ENCODE measurements around the gene ADGRD1.

The ADGRD1 gene

GRCh38 chr12:130987151-130987931, 33.6 kb downstream of the ADGRD1 start:
- no peak for TF ChIP-seq CTCF (IDR thresholded peaks at IDR 0.05; ENCODE audit: poor library complexity, severe bottlenecking)
- H3K4me3 ChIP-seq (ENCODE audit: severe bottlenecking) = no peak overlapping the region
- peaks cover 3% of the 10 kb centered on the region for H3K27me3 ChIP-seq (ENCODE audit: insufficient read depth, poor library complexity, severe bottlenecking)
- DNase-seq (ENCODE audit: low spot score) (no peak), ATAC-seq (ENCODE audit: low read depth) (no peak)
- H3K36me3 ChIP-seq (ENCODE audit: low read depth) = no peaks in the 10 kb centered on the region
- no peaks in the 10 kb centered on the region for H3K9me3 ChIP-seq (ENCODE audit: severe bottlenecking)
- H3K4me1 ChIP-seq (ENCODE audit: insufficient read depth, poor library complexity, severe bottlenecking) = no peaks in the 10 kb centered on the region
- no peak overlapping the region for H3K27ac ChIP-seq (ENCODE audit: poor library complexity, severe bottlenecking)

- no peak for TF ChIP-seq CTCF (IDR thresholded peaks at IDR 0.05; ENCODE audit: poor library complexity, severe bottlenecking)
- ATAC-seq (ENCODE audit: low read depth) = no peak
- H3K36me3 ChIP-seq (ENCODE audit: low read depth) = no peaks in the 10 kb centered on the region
- H3K9me3 ChIP-seq (ENCODE audit: severe bottlenecking) = no peaks in the 10 kb centered on the region
- peaks cover 3% of the 10 kb centered on the region for H3K27me3 ChIP-seq (ENCODE audit: insufficient read depth, poor library complexity, severe bottlenecking)
- H3K4me1 ChIP-seq (ENCODE audit: insufficient read depth, poor library complexity, severe bottlenecking) = no peaks in the 10 kb centered on the region
- no peak overlapping the region for H3K4me3 ChIP-seq (ENCODE audit: severe bottlenecking)
- no peak for DNase-seq (ENCODE audit: low spot score)
- H3K27ac ChIP-seq (ENCODE audit: poor library complexity, severe bottlenecking) = no peak overlapping the region
These were observed 34.6 kb downstream of the ADGRD1 start for GRCh38 chr12:130988261-130988660.

GRCh38 chr12:130988751-130989150, 35.0 kb downstream of the ADGRD1 start:
- Histone ChIP-seq H3K27me3 (ENCODE audit: insufficient read depth, poor library complexity, severe bottlenecking) (peaks cover 3% of the 10 kb centered on the region), H3K4me3 (ENCODE audit: severe bottlenecking) (no peak overlapping the region), H3K4me1 (ENCODE audit: insufficient read depth, poor library complexity, severe bottlenecking) (no peaks in the 10 kb centered on the region), H3K9me3 (ENCODE audit: severe bottlenecking) (no peaks in the 10 kb centered on the region), H3K36me3 (ENCODE audit: low read depth) (no peaks in the 10 kb centered on the region), H3K27ac (ENCODE audit: poor library complexity, severe bottlenecking) (no peak overlapping the region)
- ATAC-seq (ENCODE audit: low read depth) (no peak), DNase-seq (ENCODE audit: low spot score) (no peak)
- TF ChIP-seq CTCF (IDR thresholded peaks at IDR 0.05; ENCODE audit: poor library complexity, severe bottlenecking) = no peak

- TF ChIP-seq CTCF (IDR thresholded peaks at IDR 0.05; ENCODE audit: poor library complexity, severe bottlenecking) = no peak
- ATAC-seq (ENCODE audit: low read depth) (no peak), DNase-seq (ENCODE audit: low spot score) (no peak)
- H3K36me3 ChIP-seq (ENCODE audit: low read depth) = no peaks in the 10 kb centered on the region
- H3K9me3 ChIP-seq (ENCODE audit: severe bottlenecking) = no peaks in the 10 kb centered on the region
- no peaks in the 10 kb centered on the region for H3K4me1 ChIP-seq (ENCODE audit: insufficient read depth, poor library complexity, severe bottlenecking)
- no peak overlapping the region for H3K4me3 ChIP-seq (ENCODE audit: severe bottlenecking)
- H3K27me3 ChIP-seq (ENCODE audit: insufficient read depth, poor library complexity, severe bottlenecking) = peaks cover 3% of the 10 kb centered on the region
- H3K27ac ChIP-seq (ENCODE audit: poor library complexity, severe bottlenecking) = no peak overlapping the region
These were observed 35.7 kb downstream of the ADGRD1 start for GRCh38 chr12:130989391-130989790.

GRCh38 chr12:130990034-130990433, 36.3 kb downstream of the ADGRD1 start:
- TF ChIP-seq CTCF (IDR thresholded peaks at IDR 0.05; ENCODE audit: poor library complexity, severe bottlenecking) = no peak
- Histone ChIP-seq H3K4me1 (ENCODE audit: insufficient read depth, poor library complexity, severe bottlenecking) (no peaks in the 10 kb centered on the region), H3K9me3 (ENCODE audit: severe bottlenecking) (no peaks in the 10 kb centered on the region), H3K27ac (ENCODE audit: poor library complexity, severe bottlenecking) (no peak overlapping the region), H3K4me3 (ENCODE audit: severe bottlenecking) (no peak overlapping the region), H3K27me3 (ENCODE audit: insufficient read depth, poor library complexity, severe bottlenecking) (peaks cover 3% of the 10 kb centered on the region), H3K36me3 (ENCODE audit: low read depth) (no peaks in the 10 kb centered on the region)
- DNase-seq (ENCODE audit: low spot score) (no peak), ATAC-seq (ENCODE audit: low read depth) (no peak)
